Measurements from ENCODE around the gene APMAP. TPM values are rescaled to one million over a fixed set of nuclear protein-coding genes. Genes with fewer than 3 reads are reported as not detected.

The APMAP gene
- total RNA-seq, 1 donor: 40.7 TPM

GRCh38 chr20:24968278-24968800 lies 24.2 kb downstream of the APMAP start:
- no peak for TF ChIP-seq CTCF (IDR thresholded peaks at IDR 0.05; ENCODE audit: insufficient read depth, low read length)
- no peak for DNase-seq (ENCODE audit: low read depth)
- H3K4me3 ChIP-seq (ENCODE audit: low read depth, low read length): no peak overlapping the region

GRCh38 chr20:24966317-24967012 lies 26.1 kb downstream of the APMAP start:
- no peak for TF ChIP-seq CTCF (IDR thresholded peaks at IDR 0.05; ENCODE audit: insufficient read depth, low read length)
- H3K4me3 ChIP-seq (ENCODE audit: low read depth, low read length): no peak overlapping the region
- no peak for DNase-seq (ENCODE audit: low read depth)

- no peak for TF ChIP-seq CTCF (IDR thresholded peaks at IDR 0.05; ENCODE audit: insufficient read depth, low read length)
- H3K4me3 ChIP-seq (ENCODE audit: low read depth, low read length): no peak overlapping the region
- DNase-seq (ENCODE audit: low read depth): no peak
Observed at GRCh38 chr20:24965065-24965919, 27.3 kb downstream of the APMAP start.

GRCh38 chr20:24964506-24964840 lies 28.1 kb downstream of the APMAP start:
- no peak for TF ChIP-seq CTCF (IDR thresholded peaks at IDR 0.05; ENCODE audit: insufficient read depth, low read length)
- H3K4me3 ChIP-seq (ENCODE audit: low read depth, low read length): no peak overlapping the region
- DNase-seq (ENCODE audit: low read depth): no peak

GRCh38 chr20:24963672-24964505 lies 28.7 kb downstream of the APMAP start:
- no peak for TF ChIP-seq CTCF (IDR thresholded peaks at IDR 0.05; ENCODE audit: insufficient read depth, low read length)
- no peak for DNase-seq (ENCODE audit: low read depth)
- no peak overlapping the region for H3K4me3 ChIP-seq (ENCODE audit: low read depth, low read length)

- no peak for TF ChIP-seq CTCF (IDR thresholded peaks at IDR 0.05; ENCODE audit: insufficient read depth, low read length)
- no peak for DNase-seq (ENCODE audit: low read depth)
- H3K4me3 ChIP-seq (ENCODE audit: low read depth, low read length): no peak overlapping the region
Observed at GRCh38 chr20:24962510-24962909, 30.0 kb downstream of the APMAP start.

All from fibroblast of the aortic adventitia (primary cell).